SH-SY5Y (cell line): ENCODE measurements around the gene OR2S2.

Source experiments
- GATA2 ChIP-seq: IDR thresholded peaks from 2 replicates; pipeline ENCODE4 v1.6.1; 2011; ENCODE audit warnings: mild to moderate bottlenecking, low read depth, low read length
- GATA3 ChIP-seq: IDR thresholded peaks from 2 replicates; pipeline ENCODE4 v1.6.1; 2011; ENCODE audit warnings: low read depth, mild to moderate bottlenecking, low read length, moderate library complexity

Gene OR2S2

DNA sequence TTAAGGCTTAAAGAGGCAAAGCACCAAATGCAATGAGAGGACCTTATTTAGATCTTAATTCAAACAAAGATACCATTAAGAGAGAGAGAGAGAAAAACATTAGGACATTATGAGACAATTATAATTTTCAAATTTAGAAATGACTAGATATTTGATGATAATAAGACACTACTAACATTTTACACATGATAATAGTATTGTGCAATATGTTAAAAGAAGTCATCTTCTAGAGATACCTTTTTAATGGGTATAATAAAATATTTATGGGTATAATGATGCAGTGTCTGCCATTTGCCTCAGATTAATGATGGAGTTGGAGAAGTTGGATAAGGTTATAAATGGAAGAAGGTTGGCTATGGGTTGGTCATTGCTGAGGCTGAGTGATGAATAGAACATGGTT is 27.4 kb downstream of the OR2S2 start:
- no peak for TF ChIP-seq GATA3
- no peak for TF ChIP-seq GATA2

- TF ChIP-seq GATA2, result no peak
- no peak for TF ChIP-seq GATA3
Measured at GRCh38 chr9:35929453-35929718, 28.6 kb downstream of the OR2S2 start.

GRCh38 chr9:35928591-35929452 is 29.1 kb downstream of the OR2S2 start:
- TF ChIP-seq GATA2, result no peak
- no peak for TF ChIP-seq GATA3

- TF ChIP-seq GATA2 (no peak), GATA3 (no peak)
Measured at GRCh38 chr9:35923927-35924763, 33.8 kb downstream of the OR2S2 start.

GRCh38 chr9:35923598-35923926 is 34.4 kb downstream of the OR2S2 start:
- no peak for TF ChIP-seq GATA2
- no peak for TF ChIP-seq GATA3

GRCh38 chr9:35920051-35920620 is 37.8 kb downstream of the OR2S2 start:
- no peak for TF ChIP-seq GATA3
- TF ChIP-seq GATA2, result no peak

GRCh38 chr9:35919212-35920008 is 38.5 kb downstream of the OR2S2 start:
- TF ChIP-seq GATA3, result no peak
- TF ChIP-seq GATA2, result no peak

- no peak for TF ChIP-seq GATA2
- TF ChIP-seq GATA3, result no peak
Measured at GRCh38 chr9:35918780-35919179, 39.2 kb downstream of the OR2S2 start.

DNA sequence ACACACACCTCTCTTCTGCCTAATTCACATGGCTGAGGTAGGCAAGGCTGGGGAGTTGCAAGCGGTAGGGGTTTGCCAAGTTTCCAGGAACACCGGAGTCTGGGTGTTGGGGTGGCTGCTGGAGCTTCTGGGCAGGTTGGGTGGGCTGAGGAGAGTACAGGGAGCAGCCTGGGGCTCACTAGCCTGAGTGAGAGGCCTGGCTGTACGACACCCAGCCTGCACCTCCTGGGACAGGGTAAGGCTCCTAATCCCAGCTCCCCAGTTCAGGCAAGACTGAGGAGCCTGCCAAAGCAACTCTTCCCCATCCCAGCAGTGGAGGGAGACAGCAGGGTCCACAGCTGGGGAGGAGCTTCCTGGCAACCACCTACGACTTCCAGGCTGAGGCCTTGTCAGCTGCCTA is 40.7 kb downstream of the OR2S2 start:
- TF ChIP-seq GATA3 (no peak), GATA2 (no peak)

- TF ChIP-seq GATA2 (no peak), GATA3 (no peak)
Measured at GRCh38 chr9:35915681-35916294, 42.2 kb downstream of the OR2S2 start.

DNA sequence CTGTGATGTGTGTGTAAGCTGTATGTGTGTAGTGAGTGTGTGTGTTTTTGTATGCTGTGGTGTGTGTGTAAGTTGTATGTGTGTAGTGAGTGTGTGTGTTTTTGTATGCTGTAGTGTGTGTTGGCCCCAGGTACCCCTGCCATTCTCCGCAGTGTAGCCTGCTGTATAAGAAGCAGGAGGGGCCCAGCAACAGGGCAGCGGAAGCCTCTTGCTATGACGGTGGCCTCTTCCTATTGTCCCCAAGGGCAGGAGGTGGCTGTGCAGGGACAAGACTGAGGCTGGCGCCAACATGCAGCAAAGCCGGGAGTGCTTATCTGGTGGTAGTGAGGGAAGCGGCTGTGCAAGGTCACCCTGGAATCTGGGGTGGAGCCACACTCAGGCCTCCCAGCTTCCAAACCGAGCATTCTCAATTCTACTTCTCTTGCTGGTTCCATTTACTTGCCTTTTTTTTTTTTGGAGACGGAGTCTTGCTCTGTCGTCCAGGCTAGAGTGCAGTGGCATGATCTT is 43.6 kb downstream of the OR2S2 start:
- TF ChIP-seq GATA2, result no peak
- no peak for TF ChIP-seq GATA3

GRCh38 chr9:35912791-35913400 is 45.1 kb downstream of the OR2S2 start:
- TF ChIP-seq GATA3 (no peak), GATA2 (no peak)

DNA sequence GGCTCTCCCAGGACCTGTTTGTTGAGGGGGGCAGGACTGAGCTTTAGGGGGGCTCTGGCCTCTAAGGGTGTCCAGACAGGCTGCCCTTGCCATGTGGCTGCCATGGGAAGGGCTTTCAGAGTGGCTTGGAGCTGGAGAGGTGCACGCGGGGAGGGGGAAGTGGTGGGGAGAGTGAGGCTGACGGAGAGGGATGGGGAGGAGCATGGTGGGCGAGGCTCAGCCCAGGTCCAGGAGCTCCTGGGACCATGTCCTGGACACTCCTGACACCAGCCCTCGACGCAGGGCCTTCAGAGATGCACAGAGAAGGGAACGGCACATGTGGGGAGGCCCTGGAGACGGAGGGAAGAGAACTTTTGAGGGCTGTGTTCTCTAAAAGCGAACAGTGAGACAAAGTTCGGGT is 46.3 kb downstream of the OR2S2 start:
- TF ChIP-seq GATA3 (no peak), GATA2 (no peak)
